Neural progenitor cell (in vitro differentiated cells): Measurements from ENCODE around the gene OSCP1. TPM values are rescaled to one million over a fixed set of nuclear protein-coding genes. Genes with fewer than 3 reads are reported as not detected.

Experiments used
- DNase-seq: peaks from one replicate; pipeline ENCODE4 v3.0.0-alpha.2; 2016; ENCODE audit warnings: low spot score
- H2AFZ ChIP-seq: fragments of 200-600 bp; sonication (generic); replicated peaks from 2 replicates; pipeline ENCODE4 v1.6.1; 2016; ENCODE audit warnings: antibody characterized with exemption
- H3F3A ChIP-seq: fragments of 200-600 bp; sonication (generic); 2 replicates; pipeline ENCODE4 v1.6.1; 2016; ENCODE audit warnings: antibody characterized with exemption, low read depth
- H3K27ac ChIP-seq: fragments of 200-600 bp; sonication (generic); 2 replicates; pipeline ENCODE4 v1.5.1; 2016; ENCODE audit warnings: mild to moderate bottlenecking
- H3K27me3 ChIP-seq: fragments of 200-600 bp; sonication (generic); 2 replicates; pipeline ENCODE4 v1.6.1; 2016; ENCODE audit warnings: mild to moderate bottlenecking, moderate library complexity
- H3K36me3 ChIP-seq: fragments of 200-600 bp; sonication (generic); 2 replicates; pipeline ENCODE4 v1.5.1; 2016
- H3K4me1 ChIP-seq: fragments of 200-600 bp; sonication (generic); 2 replicates; pipeline ENCODE4 v1.6.1; 2016; ENCODE audit warnings: mixed run types
- H3K4me2 ChIP-seq: fragments of 200-600 bp; sonication (generic); 2 replicates; pipeline ENCODE4 v1.6.1; 2016
- H3K4me3 ChIP-seq: fragments of 200-600 bp; sonication (generic); 2 replicates; pipeline ENCODE4 v1.5.1; 2016
- H3K79me2 ChIP-seq: fragments of 200-600 bp; sonication (generic); 2 replicates; pipeline ENCODE4 v1.6.1; 2016; ENCODE audit warnings: low read depth
- H3K9ac ChIP-seq: fragments of 200-600 bp; sonication (generic); 2 replicates; pipeline ENCODE4 v1.6.1; 2016
- H3K9me3 ChIP-seq: fragments of 200-600 bp; sonication (generic); 2 replicates; pipeline ENCODE4 v1.5.1; 2016; ENCODE audit warnings: low read depth
- H4K20me1 ChIP-seq: fragments of 200-600 bp; sonication (generic); 2 replicates; pipeline ENCODE4 v1.6.1; 2016; ENCODE audit warnings: low read depth
- H3K27ac Mint-ChIP-seq: 3 replicates; pipeline ENCODE4 v1.8.0; 2021; ENCODE audit warnings: mixed read lengths
- H3K27me3 Mint-ChIP-seq: 2 replicates; pipeline ENCODE4 v1.8.0; 2022; ENCODE audit warnings: low read depth, mild to moderate bottlenecking, inconsistent platforms, moderate library complexity, mixed read lengths; ENCODE audit not compliant: insufficient read depth
- H3K36me3 Mint-ChIP-seq: 3 replicates; pipeline ENCODE4 v1.8.0; 2021; ENCODE audit warnings: mixed read lengths
- H3K4me1 Mint-ChIP-seq: 3 replicates; pipeline ENCODE4 v1.8.0; 2021; ENCODE audit warnings: mixed read lengths
- H3K4me3 Mint-ChIP-seq: 3 replicates; pipeline ENCODE4 v1.8.0; 2021; ENCODE audit warnings: mild to moderate bottlenecking, moderate library complexity, mixed read lengths
- H3K9me3 Mint-ChIP-seq: 3 replicates; pipeline ENCODE4 v1.8.0; 2020; ENCODE audit warnings: mixed read lengths
- CTCF ChIP-seq: fragments of 200-600 bp; sonication (generic); IDR thresholded peaks from 2 replicates; pipeline ENCODE4 v1.5.1; 2017; ENCODE audit warnings: antibody characterized with exemption, mild to moderate bottlenecking
- EZH2 ChIP-seq: fragments of 200-600 bp; sonication (generic); IDR thresholded peaks from 2 replicates; pipeline ENCODE4 v1.6.1; 2017; ENCODE audit warnings: antibody characterized with exemption, mild to moderate bottlenecking, moderate library complexity
- EZH2phosphoT487 ChIP-seq: fragments of 200-600 bp; sonication (generic); IDR thresholded peaks from 2 replicates; pipeline ENCODE4 v1.6.1; 2017; ENCODE audit warnings: antibody characterized with exemption
- small RNA-seq: library from RNA; depleted of rRNA; stranded (forward); fragments of <200 nt; gene quantifications from one replicate; pipeline ENCODE3, GENCODE V24; 2015
- total RNA-seq: library from RNA; depleted of rRNA; stranded (reverse); fragments of >200 nt; gene quantifications from 2 replicates; pipeline ENCODE4 v1.2.3, GENCODE V29; 2015; ENCODE audit warnings: low replicate concordance

OSCP1 gene
- total RNA-seq, 1 donor from 2014 or later, result 7.8 TPM

- Histone ChIP-seq H4K20me1 (peaks cover 20% of the 10 kb centered on the region), H3K4me1 (peaks cover 16% of the 10 kb centered on the region), H3K79me2 (peaks cover 74% of the 10 kb centered on the region), H3K4me3 (no peak overlapping the region), H3K9me3 (no peaks in the 10 kb centered on the region), H3K9ac (no peak overlapping the region), H3K36me3 (no peaks in the 10 kb centered on the region), H3K27me3 (no peaks in the 10 kb centered on the region), H3F3A (peaks cover 23% of the 10 kb centered on the region), H3K27ac (no peak overlapping the region), H3K4me2 (no peak overlapping the region), H2AFZ (no peak overlapping the region)
- Mint-ChIP-seq H3K36me3 (peaks cover 8% of the 10 kb centered on the region), H3K9me3 (no peaks in the 10 kb centered on the region), H3K4me1 (peaks cover 31% of the 10 kb centered on the region), H3K27ac (no peak overlapping the region), H3K27me3 (no peaks in the 10 kb centered on the region), H3K4me3 (no peak overlapping the region)
- TF ChIP-seq EZH2phosphoT487, result no peak
- TF ChIP-seq CTCF, result no peak
- no peak for TF ChIP-seq EZH2
- no peak for DNase-seq
These were observed 72.3 kb downstream of the OSCP1 start for GRCh38 chr1:36377791-36378492.

GRCh38 chr1:36372617-36373016 is 77.6 kb downstream of the OSCP1 start:
- H3K4me1 ChIP-seq, result peaks cover 25% of the 10 kb centered on the region
- H2AFZ ChIP-seq, result no peak overlapping the region
- H3K4me2 ChIP-seq, result peak overlapping the region; percentile 65
- H3K9me3 ChIP-seq, result no peaks in the 10 kb centered on the region
- no peaks in the 10 kb centered on the region for H3K27me3 Mint-ChIP-seq
- peaks cover 30% of the 10 kb centered on the region for H3F3A ChIP-seq
- no peaks in the 10 kb centered on the region for H3K9me3 Mint-ChIP-seq
- TF ChIP-seq EZH2 (no peak), EZH2phosphoT487 (no peak), CTCF (no peak)
- peaks cover 4% of the 10 kb centered on the region for H3K36me3 Mint-ChIP-seq
- H3K4me3 ChIP-seq, result no peak overlapping the region
- H3K79me2 ChIP-seq, result peaks cover 46% of the 10 kb centered on the region
- no peak overlapping the region for H3K9ac ChIP-seq
- H3K4me1 Mint-ChIP-seq, result peaks cover 47% of the 10 kb centered on the region
- H4K20me1 ChIP-seq, result peaks cover 2% of the 10 kb centered on the region
- H3K27ac ChIP-seq, result peak overlapping the region; percentile 85
- DNase-seq, result no peak
- no peaks in the 10 kb centered on the region for H3K27me3 ChIP-seq
- no peaks in the 10 kb centered on the region for H3K36me3 ChIP-seq
- peak overlapping the region; percentile 87 for H3K27ac Mint-ChIP-seq
- H3K4me3 Mint-ChIP-seq, result no peak overlapping the region

GRCh38 chr1:36369061-36369861 is 81.0 kb downstream of the OSCP1 start:
- peaks cover 48% of the 10 kb centered on the region for H3K4me1 Mint-ChIP-seq
- H3K4me2 ChIP-seq, result no peak overlapping the region

More at GRCh38 chr1:36369061-36369861, 81.0 kb downstream of the OSCP1 start:
- Mint-ChIP-seq H3K27ac (peak overlapping the region; percentile 33), H3K4me3 (no peak overlapping the region), H3K36me3 (peaks cover 5% of the 10 kb centered on the region), H3K27me3 (no peaks in the 10 kb centered on the region), H3K9me3 (no peaks in the 10 kb centered on the region)
- Histone ChIP-seq H3F3A (peaks cover 33% of the 10 kb centered on the region), H3K4me3 (no peak overlapping the region), H3K9me3 (no peaks in the 10 kb centered on the region), H3K9ac (no peak overlapping the region), H3K79me2 (peaks cover 34% of the 10 kb centered on the region), H4K20me1 (no peaks in the 10 kb centered on the region), H2AFZ (no peak overlapping the region), H3K4me1 (peaks cover 29% of the 10 kb centered on the region), H3K27me3 (no peaks in the 10 kb centered on the region), H3K36me3 (no peaks in the 10 kb centered on the region), H3K27ac (no peak overlapping the region)
- TF ChIP-seq EZH2phosphoT487 (no peak), EZH2 (no peak), CTCF (peak; percentile 88)
- DNase-seq, result peak; percentile 87

Small RNA genes lying within 50 kb of the gene (small RNA-seq; reads per million reads assigned to genes)
- gene RNU4-27P (not detected), gene SNORA63C (0.27 reads per million, percentile 20 among the genes with 10 or more reads in this experiment)

Other genes with a start within 250 kb of the OSCP1 start
- gene THRAP3, start 226.0 kb downstream of the OSCP1 start, total RNA-seq, result 123 and 138 TPM in 2 replicates
- 6.1 and 15.1 TPM in 2 replicates for gene SH3D21, start 144.1 kb downstream of the OSCP1 start, total RNA-seq
- gene EVA1B, start 126.8 kb downstream of the OSCP1 start, total RNA-seq, result 3.1 and 14.7 TPM in 2 replicates
- gene STK40, start 64.5 kb downstream of the OSCP1 start, total RNA-seq, result 5.3 and 14.7 TPM in 2 replicates
- 8.6 and 10.2 TPM in 2 replicates for gene LSM10, start 52.5 kb downstream of the OSCP1 start, total RNA-seq
- gene MRPS15, start 13.9 kb upstream of the OSCP1 start, total RNA-seq, result 75.2 and 109 TPM in 2 replicates
- 0.56 TPM in 1 of 2 replicates, not detected in the other for gene CSF3R, start 32.5 kb upstream of the OSCP1 start, total RNA-seq